ENCODE results near the gene DYSF.
"Not testable (repeated sequence)": the region's sequence is repeated elsewhere in the genome, so short reads cannot be mapped to it uniquely, and the experiment has no call there.

DNA sequence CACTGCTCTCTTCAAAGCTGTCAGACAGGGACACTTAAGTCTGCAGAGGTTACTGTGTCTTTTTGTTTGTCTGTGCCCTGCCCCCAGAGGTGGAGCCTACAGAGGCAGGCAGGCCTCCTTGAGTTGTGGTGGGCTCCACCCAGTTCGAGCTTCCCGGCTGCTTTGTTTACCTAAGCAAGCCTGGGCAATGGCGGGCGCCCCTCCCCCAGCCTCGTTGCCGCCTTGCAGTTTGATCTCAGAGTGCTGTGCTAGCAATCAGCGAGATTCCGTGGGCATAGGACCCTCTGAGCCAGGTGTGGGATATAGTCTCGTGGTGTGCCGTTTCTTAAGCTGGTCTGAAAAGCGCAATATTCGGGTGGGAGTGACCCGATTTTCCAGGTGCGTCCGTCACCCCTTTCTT, 36.5 kb upstream of the DYSF start:
- TF ChIP-seq EZH2 (IDR thresholded peaks at IDR 0.05); POLR2AphosphoS5 (IDR thresholded peaks at IDR 0.05; ENCODE audit: borderline replicate concordance, low read depth, low read length); FOXP2 (optimal IDR thresholded peaks at IDR 0.05; ENCODE audit: control extremely low read depth, extremely low read length, insufficient read depth): not testable (repeated sequence)

Data from SK-N-MC (cell line).